Panc1 (cell line): Measurements from ENCODE around the gene PNLIPRP1. TPM values are rescaled to one million over a fixed set of nuclear protein-coding genes. Genes with fewer than 3 reads are reported as not detected.

Experiments used
- ATAC-seq: fragments of 200-7000 bp; cut with Tn5 transposase; 2 replicates; pipeline ENCODE4 v1.9.1; 2020; ENCODE audit warnings: mild to moderate bottlenecking, moderate library complexity
- BruUV-seq: library from RNA; stranded (reverse); fragments of 400-500 nt; replicated peaks from 2 replicates; lab custom pipeline; 2021; lab: Mats Ljungman, UMichigan
- CTCF ChIA-PET: fragments of 300-600 bp; sonication (Branson Sonifier 250); formaldehyde crosslinking; loops from one replicate; lab custom pipeline; 2022; ENCODE audit warnings: antibody characterized with exemption; lab: Charles Lee
- POLR2A ChIA-PET: fragments of 300-600 bp; sonication (Branson Sonifier 250); formaldehyde crosslinking; loops from one replicate; lab custom pipeline; 2022; ENCODE audit warnings: antibody characterized with exemption; lab: Charles Lee
- DNase-seq: peaks from one replicate; pipeline ENCODE4 v3.0.0-alpha.2; 2010; ENCODE audit warnings: low read depth, low spot score
- H3K27ac ChIP-seq: 2 replicates; pipeline ENCODE4 v1.5.1; 2011; ENCODE audit warnings: mild to moderate bottlenecking, low read length, inconsistent platforms
- H3K27me3 ChIP-seq: fragments of 200-500 bp; sonication (Bioruptor generic); 2 replicates; pipeline ENCODE4 v1.6.0; 2014; ENCODE audit warnings: low read length, inconsistent platforms; ENCODE audit not compliant: control insufficient read depth, insufficient read depth
- H3K36me3 ChIP-seq: fragments of 200-500 bp; sonication (Bioruptor generic); 2 replicates; pipeline ENCODE4 v1.5.1; 2014; ENCODE audit warnings: inconsistent platforms, mild to moderate bottlenecking, low read length, moderate library complexity; ENCODE audit not compliant: control insufficient read depth, insufficient read depth
- H3K4me1 ChIP-seq: 2 replicates; pipeline ENCODE4 v1.5.1; 2011; ENCODE audit warnings: inconsistent platforms, mild to moderate bottlenecking, low read length, moderate library complexity; ENCODE audit not compliant: control insufficient read depth, insufficient read depth
- H3K4me3 ChIP-seq, 2 experiments: 2 replicates each; pipeline ENCODE4 v1.5.1; 2011 to 2012; ENCODE audit warnings: low read depth in 2 of 2, low read length in 2 of 2, mild to moderate bottlenecking in 2 of 2, inconsistent platforms in 1 of 2, moderate library complexity in 1 of 2
- H3K9me3 ChIP-seq: fragments of 200-500 bp; sonication (Bioruptor generic); 2 replicates; pipeline ENCODE4 v1.5.1; 2014; ENCODE audit warnings: low read depth, mild to moderate bottlenecking, inconsistent platforms, low read length, moderate library complexity; ENCODE audit not compliant: control insufficient read depth, insufficient read depth
- CTCF ChIP-seq: fragments of 450-650 bp; IDR thresholded peaks from 2 replicates; pipeline ENCODE4 v1.5.1; 2017; ENCODE audit warnings: mild to moderate bottlenecking
- POLR2AphosphoS5 ChIP-seq: IDR thresholded peaks from 2 replicates; pipeline ENCODE4 v1.6.1; 2012; ENCODE audit warnings: mild to moderate bottlenecking, low read depth, low read length, moderate library complexity
- REST ChIP-seq, 2 experiments: IDR thresholded peaks; 2 replicates each; pipeline ENCODE4 v1.6.1; 2011 to 2012; ENCODE audit warnings: low read depth in 2 of 2, control low read depth in 1 of 2, low read length in 1 of 2, mild to moderate bottlenecking in 1 of 2, moderate library complexity in 1 of 2; ENCODE audit not compliant: insufficient read depth in 1 of 2
- SIN3A ChIP-seq: IDR thresholded peaks from 2 replicates; pipeline ENCODE4 v1.6.1; 2012; ENCODE audit warnings: low read depth, mild to moderate bottlenecking, low read length, moderate library complexity, borderline replicate concordance; ENCODE audit not compliant: insufficient read depth
- TCF7L2 ChIP-seq: IDR thresholded peaks from 2 replicates; pipeline ENCODE4 v1.6.1; 2011; ENCODE audit warnings: mild to moderate bottlenecking, low read depth, low read length, inconsistent platforms
- in situ Hi-C: cut with HindIII; loops from 2 replicates; pipeline ENCODE4 v1.10.0; 2016; ENCODE audit warnings: low sequenced_read_pairs, low pct_unique_long_range_greater_than_20kb
- intact Hi-C: fragments of 100-400 bp; cut with micrococcal nuclease; formaldehyde crosslinking; loops from one replicate; pipeline ENCODE4 v1.10.0; 2022; ENCODE audit not compliant: unreplicated experiment
- total RNA-seq: library from RNA; stranded (reverse); gene quantifications from one replicate; pipeline ENCODE4 v1.2.1, GENCODE V29; 2021; ENCODE audit not compliant: unreplicated experiment

Gene PNLIPRP1
- total RNA-seq, 1 experiment from 2014 or later = 0.95 TPM

DNA sequence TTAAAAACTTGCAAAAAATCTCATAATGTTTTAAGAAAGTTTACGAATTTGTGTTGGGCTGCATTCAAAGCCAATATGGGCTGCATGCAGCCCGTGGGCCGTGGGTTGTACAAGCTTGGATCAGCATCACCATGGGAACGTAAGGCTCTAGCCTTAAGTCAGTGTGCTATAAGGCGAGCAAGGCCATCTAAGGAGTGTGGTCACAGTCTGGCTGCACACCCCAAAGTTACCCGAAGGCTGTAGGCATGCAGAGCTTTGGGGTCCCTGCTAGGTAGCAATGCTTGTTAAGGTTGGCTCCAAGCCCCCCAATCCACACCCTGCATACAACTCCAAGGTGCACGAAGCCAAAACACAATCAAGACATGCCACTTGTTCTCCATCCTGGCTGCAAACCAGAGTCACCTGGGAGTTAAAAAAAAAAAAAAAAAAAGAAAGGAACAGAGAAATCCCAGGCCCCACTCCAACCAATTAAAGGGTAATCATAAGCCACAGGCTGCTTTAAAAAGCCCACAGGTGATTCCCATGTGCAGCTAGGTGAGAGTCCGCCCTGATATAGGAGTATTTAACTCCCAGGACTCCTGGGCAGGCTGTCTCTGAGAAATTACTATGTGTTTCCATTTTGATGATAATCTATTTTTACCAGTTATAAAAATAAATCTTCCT lies 21.5 kb downstream of the PNLIPRP1 start:
- ChIA-PET CTCF (no interaction called here), POLR2A (no interaction called here)
- Histone ChIP-seq H3K36me3 (no peaks in the 10 kb centered on the region), H3K4me3 (no peak overlapping the region), H3K4me1 (no peaks in the 10 kb centered on the region), H3K27me3 (no peaks in the 10 kb centered on the region), H3K9me3 (no peaks in the 10 kb centered on the region), H3K27ac (no peak overlapping the region)
- in situ Hi-C loops = no loop called here
- ATAC-seq (no peak), DNase-seq (no peak)
- TF ChIP-seq CTCF = no peak
- no TSS peak for BruUV-seq
- intact Hi-C loops = no loop called here

DNA sequence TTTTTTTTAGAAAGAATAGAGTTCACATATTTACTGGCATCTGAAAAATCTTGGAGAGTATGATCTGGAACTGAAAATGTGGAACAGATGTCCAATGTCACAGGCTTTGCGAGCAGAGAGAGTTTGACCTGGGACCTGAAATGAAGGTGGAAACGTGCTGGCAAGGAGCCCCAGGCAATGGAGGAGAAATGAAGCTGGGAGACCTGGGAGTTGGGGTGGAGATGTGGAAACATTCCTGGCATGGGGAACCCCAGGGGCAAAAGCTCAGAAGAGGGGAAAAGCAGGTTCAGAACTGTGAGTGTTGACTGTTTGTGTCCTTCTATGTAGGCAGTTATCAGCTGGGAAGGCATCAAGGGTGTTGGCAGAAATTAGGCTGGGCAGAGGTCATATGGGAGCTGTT lies 22.7 kb downstream of the PNLIPRP1 start:
- Histone ChIP-seq H3K9me3 (no peaks in the 10 kb centered on the region), H3K27ac (no peak overlapping the region), H3K27me3 (no peaks in the 10 kb centered on the region), H3K4me3 (no peak overlapping the region), H3K4me1 (no peaks in the 10 kb centered on the region), H3K36me3 (no peaks in the 10 kb centered on the region)
- DNase-seq (no peak), ATAC-seq (no peak)
- CTCF ChIA-PET = no interaction called here
- no TSS peak for BruUV-seq
- TF ChIP-seq CTCF (no peak), POLR2AphosphoS5 (no peak), REST (IDR thresholded peaks at IDR 0.05; ENCODE audit: insufficient read depth in 1 of 2, low read depth in 2 of 2, low read length in 1 of 2) (no peak), SIN3A (no peak), TCF7L2 (no peak)
- POLR2A ChIA-PET = no interaction called here
- in situ Hi-C loops = no loop called here
- intact Hi-C loops = no loop called here
